GM15510 (cell line): ENCODE measurements around the gene CCDC175.

Experiments used
- POLR2A ChIP-seq: IDR thresholded peaks from 3 replicates; pipeline ENCODE4 v1.6.1; 2011; ENCODE audit warnings: borderline replicate concordance; ENCODE audit not compliant: insufficient read length; ENCODE audit errors: extremely low read depth

Gene CCDC175

DNA sequence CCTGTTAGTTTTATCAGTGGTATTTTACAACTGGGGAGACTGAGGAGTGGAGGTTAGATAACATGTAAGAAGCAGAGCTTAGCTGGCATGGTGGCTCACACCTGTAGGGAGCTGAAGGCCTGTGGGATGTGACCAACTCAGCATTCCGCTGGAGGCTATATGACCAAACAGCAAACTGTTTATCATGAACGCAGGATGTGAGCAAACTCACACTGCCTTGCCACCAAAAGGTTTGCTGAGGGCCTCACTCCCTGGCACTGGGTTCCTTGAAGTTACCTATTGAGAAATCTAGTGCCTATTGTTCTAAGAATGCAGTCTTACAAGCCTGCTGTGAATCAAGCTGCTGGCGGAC lies 68.9 kb downstream of the CCDC175 start:
- TF ChIP-seq POLR2A, result no peak

DNA sequence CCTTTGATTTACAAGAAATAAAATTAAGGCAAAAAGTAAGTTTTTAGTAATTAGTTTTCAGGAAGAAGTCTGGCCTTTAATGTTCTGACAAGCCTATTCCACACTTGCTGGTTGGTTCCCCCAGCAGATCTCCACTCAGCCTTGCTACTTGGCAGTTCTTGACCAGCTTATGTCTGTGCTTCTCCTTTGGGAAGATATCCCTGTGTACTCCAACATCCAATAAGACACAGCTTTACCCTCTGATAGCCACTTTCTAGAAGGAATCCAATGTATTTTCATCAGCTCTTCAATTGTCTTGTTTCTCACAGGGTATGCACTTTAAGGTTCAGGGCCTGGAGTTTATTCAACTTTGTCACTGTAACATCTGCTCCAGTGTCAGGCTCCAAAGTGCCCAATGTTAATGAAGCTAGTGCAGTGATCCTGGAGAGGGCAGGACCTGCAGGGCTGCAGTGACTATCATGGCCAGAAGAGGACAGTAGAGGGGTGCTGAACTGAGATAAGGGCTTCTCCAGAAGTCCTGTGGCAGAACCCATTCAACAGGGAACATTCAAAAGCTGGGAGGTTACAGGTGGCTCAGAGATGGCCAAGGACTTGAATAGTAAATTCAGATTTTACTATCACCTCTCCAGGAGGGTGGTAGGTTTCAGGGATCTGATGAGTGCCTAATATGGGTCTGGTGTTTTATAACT lies 69.4 kb downstream of the CCDC175 start:
- no peak for TF ChIP-seq POLR2A

DNA sequence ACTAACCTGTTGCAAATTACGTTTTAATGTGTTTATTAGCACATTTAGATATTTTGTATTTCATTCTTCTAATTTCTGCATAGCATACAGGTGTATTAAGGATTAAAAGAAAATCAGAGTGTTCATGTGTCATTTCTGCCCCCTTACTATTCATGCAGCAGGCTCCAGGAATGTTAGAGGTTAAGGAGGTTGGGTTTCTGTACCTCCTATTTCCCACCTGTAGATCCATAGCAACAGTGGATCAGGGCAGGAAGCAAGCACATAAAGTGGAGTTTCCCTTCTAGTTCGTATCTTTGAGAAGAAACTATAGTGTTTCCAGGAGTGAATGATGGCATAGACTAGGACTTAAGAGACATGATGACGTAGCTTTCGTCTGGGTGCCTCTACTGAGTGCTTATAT lies 73.4 kb downstream of the CCDC175 start:
- TF ChIP-seq POLR2A, result no peak

DNA sequence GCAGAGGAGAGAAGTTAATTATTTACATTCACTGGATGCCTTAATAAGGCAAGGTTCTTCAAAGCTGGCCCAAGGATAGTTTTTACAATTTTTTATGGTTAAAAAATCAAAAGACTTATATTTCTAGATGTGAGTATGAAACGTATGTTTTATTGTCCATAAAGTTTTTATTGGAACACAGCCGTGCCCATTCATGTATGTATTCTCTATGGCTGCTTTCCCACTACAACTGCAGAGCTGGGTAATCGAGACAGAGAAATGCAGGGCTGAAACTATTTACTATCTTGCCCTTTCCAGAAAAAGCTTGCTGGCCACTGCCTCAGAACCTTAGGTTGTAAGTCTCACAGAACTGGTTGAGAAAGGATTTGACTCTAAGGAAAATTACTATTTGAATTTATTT lies 75.9 kb downstream of the CCDC175 start:
- no peak for TF ChIP-seq POLR2A

DNA sequence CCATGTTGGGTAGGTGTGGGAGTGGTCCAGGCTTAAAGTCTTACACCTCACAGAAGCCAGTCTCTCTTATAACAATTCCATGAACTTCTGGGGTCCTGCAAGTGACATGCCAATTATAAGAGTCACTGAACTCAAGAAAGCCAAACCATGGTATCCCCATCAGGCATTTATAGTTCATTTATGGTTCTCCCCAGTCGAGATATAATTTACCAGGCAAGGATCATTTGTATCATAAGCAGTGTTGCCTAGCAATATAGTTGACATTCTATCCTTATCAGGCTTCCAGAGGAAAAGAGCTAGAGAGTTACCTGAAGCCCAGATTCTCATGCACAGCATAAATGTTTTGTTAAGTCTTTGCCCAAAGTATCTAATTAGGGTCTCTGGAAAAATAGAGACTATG lies 84.2 kb downstream of the CCDC175 start:
- TF ChIP-seq POLR2A, result no peak

DNA sequence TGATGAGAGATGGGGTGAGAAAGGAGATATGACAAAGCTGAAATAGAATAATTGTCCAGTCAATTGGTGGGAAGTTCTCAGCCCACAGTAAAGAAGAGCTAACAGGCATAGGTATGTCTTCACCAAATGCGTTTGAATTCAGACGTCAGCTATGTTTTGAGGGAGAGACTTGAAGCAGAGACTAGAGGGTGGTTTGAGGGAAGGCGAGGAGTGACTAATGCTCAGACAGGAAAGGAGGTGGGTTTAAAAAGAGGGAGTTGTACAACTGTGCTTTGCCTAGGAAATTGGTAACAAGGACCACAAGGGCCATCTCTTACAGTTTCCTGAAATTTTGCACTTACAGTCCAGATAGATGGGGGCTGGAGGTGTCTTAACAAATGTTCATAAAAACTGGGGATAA lies 85.9 kb downstream of the CCDC175 start:
- TF ChIP-seq POLR2A, result no peak

DNA sequence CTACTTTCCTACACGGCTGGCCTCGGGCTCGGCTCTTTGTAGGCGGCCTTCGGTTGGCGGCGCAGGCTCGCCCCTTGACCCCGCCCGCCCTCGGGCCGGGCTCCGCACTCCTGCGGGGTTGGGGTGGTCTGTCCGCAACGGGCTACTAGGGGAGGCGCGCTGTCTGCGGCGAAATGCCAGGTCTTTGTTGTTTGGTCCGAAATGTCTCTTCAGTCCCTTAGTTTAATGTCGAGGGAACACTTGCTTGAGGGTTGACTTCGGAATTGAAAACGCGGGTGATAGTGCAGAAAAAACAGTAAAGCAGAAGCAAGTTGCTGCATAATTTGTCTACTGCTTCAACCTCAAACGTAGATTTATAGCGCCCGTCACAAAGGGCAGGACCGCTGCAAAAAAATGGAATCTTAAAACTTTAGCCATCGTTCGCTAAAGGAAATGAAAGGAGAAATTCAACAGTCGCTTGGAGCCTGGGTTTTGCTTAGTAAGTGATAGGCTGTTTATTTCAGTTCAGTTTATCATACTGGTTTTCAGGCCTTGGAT lies 91.9 kb downstream of the CCDC175 start:
- no peak for TF ChIP-seq POLR2A

DNA sequence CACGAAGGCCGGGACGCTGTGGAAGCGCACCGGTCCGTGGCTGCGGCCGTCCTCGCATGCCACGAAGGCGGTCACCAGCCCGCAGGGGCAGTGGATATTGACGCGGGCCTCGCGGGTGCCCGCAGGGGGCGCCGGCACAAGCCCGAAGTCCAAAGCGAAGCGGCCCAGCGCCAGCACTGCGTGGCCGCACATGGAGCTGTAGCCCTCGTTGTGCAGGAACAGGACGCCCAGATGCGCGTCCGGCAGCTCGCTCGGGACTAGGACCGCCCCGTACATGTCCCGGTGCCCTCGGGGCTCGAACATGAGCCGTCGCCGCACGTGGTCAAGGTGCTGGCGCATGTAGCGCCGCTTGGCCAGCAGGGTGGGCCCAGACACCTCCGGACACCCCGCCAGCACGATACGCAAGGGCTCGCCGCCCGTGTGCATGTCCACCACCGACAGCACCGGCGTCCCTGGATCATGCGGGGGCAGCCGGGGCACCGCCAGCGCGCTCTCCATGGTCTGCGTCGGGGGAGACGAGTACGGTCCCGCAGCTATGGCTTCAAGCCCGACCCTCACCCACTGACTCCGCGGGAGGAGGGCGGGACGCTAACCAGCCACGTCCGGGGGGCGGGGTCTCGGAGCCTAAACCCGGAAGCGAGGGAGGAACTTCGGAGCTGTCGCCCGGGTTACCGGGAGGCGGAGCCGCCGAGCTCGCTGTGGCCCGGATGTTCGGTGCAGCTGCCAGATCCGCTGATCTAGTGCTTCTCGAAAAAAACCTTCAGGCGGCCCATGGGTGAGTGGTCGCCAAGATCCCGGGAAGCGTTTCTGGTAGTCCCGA lies 92.6 kb downstream of the CCDC175 start, which contains the start of the genes JKAMP and L3HYPDH:
JKAMP (plus strand) TSS at position 699 of the 820 bp plus-strand sequence; CDS start at position 772, 73 bp downstream.
L3HYPDH (minus strand) TSS at position 590 of the 820 bp plus-strand sequence; CDS start at position 498, 92 bp downstream.
- TF ChIP-seq POLR2A, result peak; percentile 89

DNA sequence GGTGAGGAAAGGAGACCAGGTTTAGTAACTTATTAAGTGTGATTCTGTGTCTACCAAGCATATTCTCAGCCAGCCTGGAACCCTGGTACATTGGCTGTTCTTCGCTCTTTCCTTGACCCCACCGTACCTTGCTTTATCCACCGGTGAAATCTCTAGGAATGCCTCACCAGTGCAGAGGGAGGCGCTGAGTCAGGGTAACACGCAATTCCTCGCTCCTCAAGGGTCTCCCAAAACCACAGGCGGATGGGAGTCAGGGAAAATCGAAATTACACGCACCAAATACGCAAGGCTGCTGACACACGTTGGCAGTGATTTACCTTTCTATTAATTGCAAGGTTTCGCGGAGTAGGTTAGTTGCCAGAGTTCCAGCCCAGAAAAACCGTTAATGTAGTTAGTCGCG lies 93.2 kb downstream of the CCDC175 start:
- no peak for TF ChIP-seq POLR2A

DNA sequence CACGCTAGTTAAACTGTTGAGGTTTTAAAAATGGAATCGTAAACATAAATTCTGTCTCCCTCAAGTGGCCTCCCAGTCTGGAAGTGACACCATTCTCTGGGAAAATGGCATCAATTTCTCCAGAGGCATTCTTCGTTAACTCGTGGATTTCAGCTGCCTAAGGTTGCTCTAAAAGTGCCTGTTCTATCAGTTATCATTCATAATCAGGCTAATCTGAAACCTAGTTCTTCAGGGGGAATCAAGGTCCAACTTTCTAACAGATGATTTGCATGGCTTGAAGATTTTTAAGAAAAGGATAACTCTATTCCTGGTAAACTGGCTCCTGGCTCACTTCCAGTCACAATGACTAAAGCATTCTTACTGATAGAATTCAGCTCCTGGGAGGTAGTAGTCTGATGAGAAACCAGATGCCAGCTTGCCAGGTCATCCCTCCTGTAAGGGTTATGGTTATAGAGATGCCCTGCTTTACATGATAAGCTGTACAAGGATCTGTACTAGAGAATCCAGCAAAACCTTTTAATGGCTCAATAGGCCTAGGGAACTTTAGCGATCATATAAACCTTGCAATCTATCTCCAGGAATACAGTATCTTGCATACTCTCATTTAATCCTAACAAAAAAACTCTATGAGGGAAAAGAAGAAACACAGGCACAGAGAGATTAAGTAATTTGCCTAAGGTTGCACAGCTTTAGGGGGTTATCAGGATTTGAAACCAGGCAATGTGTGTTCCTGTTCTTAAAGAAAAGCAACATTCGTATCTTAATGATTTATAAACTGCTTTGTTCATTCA lies 93.9 kb downstream of the CCDC175 start:
- no peak for TF ChIP-seq POLR2A

DNA sequence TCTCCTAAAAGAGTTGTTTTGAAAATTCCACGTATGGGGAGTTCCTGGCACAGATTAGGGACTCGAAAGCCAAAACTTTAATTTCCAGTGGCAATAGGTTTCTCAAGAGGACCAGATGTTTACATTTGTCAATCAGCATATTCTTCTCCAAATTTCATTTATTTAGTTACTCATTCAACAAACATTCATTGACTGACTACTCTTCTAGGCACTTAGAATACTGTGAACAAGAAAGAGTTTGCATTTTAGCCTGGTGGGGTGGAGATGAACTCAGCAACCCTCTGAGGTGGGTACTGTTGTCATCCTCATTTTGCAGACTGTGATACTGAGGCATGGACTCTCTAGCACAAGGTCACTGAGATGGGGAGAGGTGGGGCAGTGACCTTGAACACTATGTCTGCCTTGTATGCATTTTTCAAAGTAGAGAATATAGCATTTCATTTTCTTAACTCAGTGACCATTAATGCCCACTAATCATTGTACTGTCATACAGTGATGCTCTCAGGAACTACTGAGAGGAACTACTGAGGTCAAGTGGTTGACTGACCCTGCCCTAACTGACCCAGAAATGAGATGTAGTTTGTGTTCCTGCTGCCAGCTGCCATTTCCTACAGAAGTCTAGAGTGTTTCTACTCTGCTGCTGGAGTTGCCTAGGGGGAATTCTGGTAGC lies 94.6 kb downstream of the CCDC175 start:
- TF ChIP-seq POLR2A, result no peak

DNA sequence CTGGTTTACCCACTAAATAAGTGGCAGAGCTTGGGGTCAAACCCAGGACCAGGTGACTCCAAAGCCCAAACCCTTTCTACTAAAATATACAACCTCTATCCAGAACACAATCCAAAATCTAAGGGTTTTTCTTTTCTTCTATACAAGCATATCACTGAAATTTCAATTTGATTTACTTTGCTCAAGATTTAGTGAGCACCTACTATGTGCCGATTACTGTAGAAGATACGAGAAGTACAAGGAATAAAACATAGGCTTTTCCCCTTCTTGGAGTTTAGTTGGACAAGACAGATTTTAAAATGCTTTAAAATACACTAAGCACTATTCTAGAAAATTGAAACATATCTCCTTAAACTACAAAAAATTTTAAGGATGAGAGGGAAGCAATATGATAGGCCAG lies 95.2 kb downstream of the CCDC175 start:
- TF ChIP-seq POLR2A, result no peak

DNA sequence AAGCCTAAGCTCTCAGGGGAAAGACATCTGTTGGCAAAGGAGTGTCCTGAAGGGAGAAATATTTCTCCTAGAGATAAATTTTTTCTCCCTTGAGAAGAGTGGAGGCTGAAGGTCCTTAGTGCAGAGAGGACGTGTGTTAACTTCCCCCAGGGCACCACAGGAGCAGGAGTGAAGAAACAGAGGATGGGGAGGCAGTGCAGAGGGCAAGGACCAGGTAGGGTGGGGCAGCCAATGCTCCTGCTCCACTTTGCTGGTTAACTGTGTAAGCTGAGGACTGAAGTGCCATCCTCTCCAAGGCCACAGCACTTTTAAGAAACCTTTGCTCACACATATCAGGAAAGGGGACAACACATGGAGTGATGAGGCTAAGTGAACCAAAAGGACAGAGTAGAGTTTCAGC lies 96.4 kb downstream of the CCDC175 start:
- no peak for TF ChIP-seq POLR2A

DNA sequence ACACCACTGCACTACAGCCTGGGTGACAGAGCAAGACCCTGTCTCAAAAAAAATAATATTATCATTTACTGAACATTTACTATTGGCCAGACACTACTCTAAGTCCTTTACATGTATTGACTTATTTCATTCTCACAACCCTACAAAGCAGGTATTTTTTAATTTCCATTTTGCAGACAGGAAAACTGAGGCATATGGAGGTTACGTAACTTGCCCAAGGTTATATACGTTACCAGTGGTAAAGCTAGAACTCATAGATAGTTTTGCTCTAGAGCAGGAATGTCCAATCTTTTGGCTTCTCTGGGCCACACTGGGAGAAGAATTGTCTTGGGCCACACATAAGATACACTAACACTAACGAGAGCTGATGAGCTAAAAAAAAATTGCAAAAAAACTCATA lies 98.1 kb downstream of the CCDC175 start:
- TF ChIP-seq POLR2A, result no peak

DNA sequence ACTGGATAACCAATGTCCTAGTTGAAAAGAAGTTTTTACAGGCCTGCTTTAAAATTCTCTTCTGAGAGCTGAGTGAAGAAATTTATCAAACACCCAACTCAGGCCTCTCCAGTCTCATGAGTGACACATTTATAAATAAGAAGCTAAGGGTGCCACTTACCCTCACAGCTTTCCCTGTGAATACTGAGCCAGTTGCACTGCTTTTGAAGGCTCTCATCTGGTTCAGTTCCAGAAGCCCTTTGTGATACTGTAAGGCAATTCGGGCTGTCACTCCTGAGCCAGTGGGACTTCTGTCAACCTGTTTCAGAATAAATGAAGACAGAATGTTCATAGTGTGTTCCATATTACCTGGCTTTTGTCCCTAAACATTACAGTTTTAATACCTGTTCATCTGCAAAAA lies 100.9 kb downstream of the CCDC175 start:
- no peak for TF ChIP-seq POLR2A

DNA sequence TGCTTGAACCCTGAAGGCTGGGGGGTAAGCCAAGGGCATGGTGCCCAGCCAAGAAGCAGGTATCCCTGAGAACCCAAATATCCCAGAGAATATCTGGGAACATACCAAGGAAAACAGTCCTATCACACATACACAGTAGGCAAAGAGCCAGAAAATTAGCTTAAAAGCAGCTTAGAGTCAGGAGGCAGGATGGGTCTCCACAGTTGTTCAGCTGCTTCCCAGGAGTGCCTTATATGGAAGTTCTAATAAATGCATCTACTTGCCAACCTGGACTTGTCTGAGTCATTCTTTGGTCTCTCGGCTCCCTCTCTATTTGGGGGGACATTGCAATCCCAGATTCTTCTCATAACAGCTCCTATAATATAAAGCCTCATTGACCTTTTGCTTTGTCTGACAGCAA lies 102.4 kb downstream of the CCDC175 start:
- no peak for TF ChIP-seq POLR2A
